ENCODE data around the gene NFYB. TPM values are rescaled to one million over a fixed set of nuclear protein-coding genes. Genes with fewer than 3 reads are reported as not detected.

Gene NFYB
- total and polyA plus RNA-seq, 2 donors (not counting 3 experiments of a cell fraction or from before 2014, with no cell fraction given) = 10.2 to 23.3 TPM

DNA sequence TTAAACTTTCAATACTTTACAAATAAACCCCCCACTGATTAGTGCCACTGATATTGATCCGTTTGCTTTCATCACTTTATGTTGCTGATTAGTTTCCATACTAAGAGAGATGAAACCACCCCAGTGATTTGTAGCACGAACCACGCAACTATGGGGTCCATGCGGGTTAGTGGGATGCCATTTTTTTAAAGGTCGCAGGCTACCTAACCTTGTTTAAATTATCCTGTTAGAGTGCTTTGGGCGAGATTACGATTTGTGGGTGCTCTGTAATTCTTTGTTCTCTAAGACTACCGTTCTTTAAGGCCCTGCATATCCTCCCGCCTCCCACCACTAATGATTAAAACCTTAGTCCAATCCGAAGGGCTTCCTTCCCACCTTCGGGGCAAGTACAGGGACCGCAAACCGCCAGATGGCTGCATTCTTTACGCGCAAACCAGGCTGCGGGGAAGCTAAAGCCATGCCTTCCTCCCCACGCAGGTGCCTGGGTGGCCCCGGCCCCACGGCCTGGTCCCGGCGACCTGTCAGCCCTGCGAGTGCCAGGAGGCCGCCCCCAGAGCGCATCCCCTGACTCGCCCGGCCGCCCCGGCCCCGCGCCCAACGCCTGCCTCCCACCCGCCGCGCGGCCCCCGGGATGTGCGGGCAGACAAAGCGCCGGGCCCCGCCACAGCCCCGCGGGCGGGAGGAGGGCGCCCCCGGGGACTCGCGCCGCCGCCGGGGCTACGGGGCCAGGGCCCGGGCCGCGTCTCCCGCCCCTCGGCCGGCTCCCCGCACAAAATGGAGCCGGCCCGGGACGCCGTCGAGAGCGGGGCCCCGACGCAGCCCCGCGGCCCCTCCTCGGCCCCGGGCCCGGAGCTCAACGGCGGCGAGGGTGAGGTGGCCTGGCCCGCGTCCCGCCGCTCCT, 759 bp downstream of the NFYB start:
- intact Hi-C loops (cut with micrococcal nuclease) = loop anchor here (5.0 kb wide), 1 partner anchor 150 kb away; no protein-coding TSS in a partner anchor
- dilution Hi-C loops (cut with MboI; ENCODE audit: extremely low pct_ligation_motif_present, low sequenced_read_pairs) = no loop called here
- TF ChIP-seq JUN (IDR thresholded peaks at IDR 0.05; ENCODE audit: borderline replicate concordance, insufficient read depth, insufficient read length, low read depth) = no peak
- TF ChIP-seq POLR2AphosphoS5 (IDR thresholded peaks at IDR 0.05; ENCODE audit: insufficient read depth, low read depth, low read length) = no peak
- peak; percentile 41 for TF ChIP-seq POLR2A (IDR thresholded peaks at IDR 0.05; ENCODE audit: low read depth, low read length)
- Histone ChIP-seq H3K9me1 (replicated peaks; ENCODE audit: control insufficient read depth, extremely low read depth, insufficient read depth, low read length) (no peaks in the 10 kb centered on the region), H3K4me2 (ENCODE audit: insufficient read depth, low read length) (peak overlapping the region; percentile 99), H4K20me1 (replicated peaks; ENCODE audit: control insufficient read depth, extremely low read depth, insufficient read depth, low read length) (no peaks in the 10 kb centered on the region), H3K36me3 (ENCODE audit: control insufficient read depth in 2 of 2, extremely low read depth in 1 of 2, insufficient read depth in 2 of 2, low read length in 2 of 2) (peaks cover 4 to 5% of the 10 kb centered on the region in 2 experiments), H3K79me2 (ENCODE audit: control insufficient read depth, insufficient read depth, low read length) (peaks cover 27% of the 10 kb centered on the region), H3K27me3 (ENCODE audit: control insufficient read depth in 2 of 2, insufficient read depth in 2 of 2, low read length in 2 of 2) (no peaks in the 10 kb centered on the region), H3K4me1 (ENCODE audit: control insufficient read depth, extremely low read depth, insufficient read depth, low read length) (peaks cover 18% of the 10 kb centered on the region), H3K9me3 (replicated peaks; ENCODE audit: control insufficient read depth, insufficient read depth, low read length) (no peaks in the 10 kb centered on the region), H3K4me3 (replicated peaks in 1 of 3; ENCODE audit: insufficient read depth in 1 of 3, low read depth in 1 of 3, low read length in 3 of 3) (peak overlapping the region; percentile 46 to 96 (median 65)), H2AFZ (ENCODE audit: low read depth, low read length) (peak overlapping the region; percentile 65), H3K27ac (ENCODE audit: insufficient read depth, low read depth, low read length) (peak overlapping the region; percentile 52), H3K9ac (replicated peaks; ENCODE audit: extremely low read depth, insufficient read depth, low read length) (peak overlapping the region; percentile 95)
- BruUV-seq (replicated peaks) = no TSS peak
- FAIRE-seq = peak; percentile 82
- peak; percentile 57 for DNase-seq (ENCODE audit: low read depth, low spot score)
- ChIA-PET POLR2A (interaction anchor here (1.0 to 1.3 kb wide), 3 partner anchors 73 to 172 kb away, joined by 3 read pairs; partner anchors contain the start of gene TDG), CTCF (interaction anchor here (1.2 to 3.1 kb wide), 8 partner anchors 9 to 40 kb away, joined by 3 to 12 read pairs (median 4); no protein-coding TSS in a partner anchor)

DNA sequence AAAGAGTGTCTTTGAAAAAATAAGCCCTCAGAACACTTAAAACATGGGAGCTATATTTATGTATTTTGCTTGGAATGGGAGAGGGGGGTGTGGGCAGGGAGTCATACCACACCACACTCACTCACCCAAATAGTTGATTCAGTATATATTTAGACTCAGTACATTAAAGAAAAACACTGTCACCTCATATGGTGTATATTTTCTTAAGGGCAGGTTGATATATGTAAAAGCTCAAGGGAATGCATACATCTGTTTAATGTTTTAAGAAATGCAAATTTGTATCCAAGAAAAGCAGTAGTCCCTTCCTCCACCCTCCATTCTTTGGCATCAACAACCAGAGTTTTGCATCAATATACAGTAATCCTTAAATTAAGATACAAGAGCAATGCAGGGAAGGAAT, 1.4 kb downstream of the NFYB start:
- no peak overlapping the region for H2AFZ ChIP-seq (ENCODE audit: low read depth, low read length)

More for the DNA sequence above, 1.4 kb downstream of the NFYB start:
- TF ChIP-seq, protein P1, sequence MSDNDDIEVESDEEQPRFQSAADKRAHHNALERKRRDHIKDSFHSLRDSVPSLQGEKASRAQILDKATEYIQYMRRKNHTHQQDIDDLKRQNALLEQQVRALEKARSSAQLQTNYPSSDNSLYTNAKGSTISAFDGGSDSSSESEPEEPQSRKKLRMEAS (IDR thresholded peaks at IDR 0.05; ENCODE audit: insufficient read depth, insufficient read length) = no peak
- TF ChIP-seq POLR2AphosphoS5 (IDR thresholded peaks at IDR 0.05; ENCODE audit: insufficient read depth, low read depth, low read length) (no peak), FOS (IDR thresholded peaks at IDR 0.05; ENCODE audit: borderline replicate concordance, insufficient read depth, low read length) (no peak)
- TF ChIP-seq, protein P2, sequence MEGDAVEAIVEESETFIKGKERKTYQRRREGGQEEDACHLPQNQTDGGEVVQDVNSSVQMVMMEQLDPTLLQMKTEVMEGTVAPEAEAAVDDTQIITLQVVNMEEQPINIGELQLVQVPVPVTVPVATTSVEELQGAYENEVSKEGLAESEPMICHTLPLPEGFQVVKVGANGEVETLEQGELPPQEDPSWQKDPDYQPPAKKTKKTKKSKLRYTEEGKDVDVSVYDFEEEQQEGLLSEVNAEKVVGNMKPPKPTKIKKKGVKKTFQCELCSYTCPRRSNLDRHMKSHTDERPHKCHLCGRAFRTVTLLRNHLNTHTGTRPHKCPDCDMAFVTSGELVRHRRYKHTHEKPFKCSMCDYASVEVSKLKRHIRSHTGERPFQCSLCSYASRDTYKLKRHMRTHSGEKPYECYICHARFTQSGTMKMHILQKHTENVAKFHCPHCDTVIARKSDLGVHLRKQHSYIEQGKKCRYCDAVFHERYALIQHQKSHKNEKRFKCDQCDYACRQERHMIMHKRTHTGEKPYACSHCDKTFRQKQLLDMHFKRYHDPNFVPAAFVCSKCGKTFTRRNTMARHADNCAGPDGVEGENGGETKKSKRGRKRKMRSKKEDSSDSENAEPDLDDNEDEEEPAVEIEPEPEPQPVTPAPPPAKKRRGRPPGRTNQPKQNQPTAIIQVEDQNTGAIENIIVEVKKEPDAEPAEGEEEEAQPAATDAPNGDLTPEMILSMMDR (IDR thresholded peaks at IDR 0.05; ENCODE audit: extremely low read depth in 1 of 2, insufficient read depth in 1 of 2, low read depth in 1 of 2, low read length in 2 of 2) = no peak
- no peak for FAIRE-seq
- H3K9ac ChIP-seq (replicated peaks; ENCODE audit: extremely low read depth, insufficient read depth, low read length) = peak overlapping the region; percentile 95
- dilution Hi-C loops (cut with MboI; ENCODE audit: extremely low pct_ligation_motif_present, low sequenced_read_pairs) (no loop called here), intact Hi-C loops (cut with micrococcal nuclease) (loop anchor here (5.0 kb wide), 1 partner anchor 151 kb away; no protein-coding TSS in a partner anchor)
- peaks cover 18% of the 10 kb centered on the region for H3K4me1 ChIP-seq (ENCODE audit: control insufficient read depth, extremely low read depth, insufficient read depth, low read length)
- CTCF ChIA-PET = interaction anchor here (0.9 to 3.1 kb wide), 3 partner anchors 15 to 823 kb away, joined by 3 to 12 read pairs (median 3); no protein-coding TSS in a partner anchor
- H4K20me1 ChIP-seq (replicated peaks; ENCODE audit: control insufficient read depth, extremely low read depth, insufficient read depth, low read length) = no peaks in the 10 kb centered on the region
- no peaks in the 10 kb centered on the region for H3K9me3 ChIP-seq (replicated peaks; ENCODE audit: control insufficient read depth, insufficient read depth, low read length)
- POLR2A ChIA-PET = no interaction called here
- no peaks in the 10 kb centered on the region for H3K9me1 ChIP-seq (replicated peaks; ENCODE audit: control insufficient read depth, extremely low read depth, insufficient read depth, low read length)
- peak; percentile 35 for DNase-seq (ENCODE audit: low read depth, low spot score)
- peaks cover 4 to 5% of the 10 kb centered on the region in 2 experiments for H3K36me3 ChIP-seq (ENCODE audit: control insufficient read depth in 2 of 2, extremely low read depth in 1 of 2, insufficient read depth in 2 of 2, low read length in 2 of 2)
- H3K27me3 ChIP-seq (ENCODE audit: control insufficient read depth in 2 of 2, insufficient read depth in 2 of 2, low read length in 2 of 2) = no peaks in the 10 kb centered on the region
- TSS peak; percentile 37 for BruUV-seq (replicated peaks)
- H3K27ac ChIP-seq (ENCODE audit: insufficient read depth, low read depth, low read length) = peak overlapping the region; percentile 52
- peak overlapping the region; percentile 99 for H3K4me2 ChIP-seq (ENCODE audit: insufficient read depth, low read length)
- H3K79me2 ChIP-seq (ENCODE audit: control insufficient read depth, insufficient read depth, low read length) = peaks cover 29% of the 10 kb centered on the region
- H3K4me3 ChIP-seq (replicated peaks in 1 of 3; ENCODE audit: insufficient read depth in 1 of 3, low read depth in 1 of 3, low read length in 3 of 3) = peak overlapping the region; percentile 46 to 96 (median 65)

All from endothelial cell of umbilical vein (primary cell).